Activated B cell treated with CpG ODN at 0.5 μM for 24 hours (primary cell): ENCODE measurements around the gene HOMEZ. TPM values are rescaled to one million over a fixed set of nuclear protein-coding genes. Genes with fewer than 3 reads are reported as not detected.
"Not testable (repeated sequence)": the region's sequence is repeated elsewhere in the genome, so short reads cannot be mapped to it uniquely, and the experiment has no call there.

Experiments
- ATAC-seq: fragments of 200-7000 bp; cut with Tn5 transposase; one replicate; pipeline ENCODE4 v1.10.0; 2021; ENCODE audit warnings: low read depth, mild to moderate bottlenecking, moderate library complexity
- CTCF ChIA-PET: fragments of 350-600 bp; sonication (Branson Sonifier 250); formaldehyde crosslinking; loops from one replicate; lab custom pipeline; 2021; ENCODE audit warnings: antibody characterized with exemption; lab: Charles Lee
- POLR2A ChIA-PET: fragments of 350-600 bp; sonication (Branson Sonifier 250); formaldehyde crosslinking; loops from one replicate; lab custom pipeline; 2021; ENCODE audit warnings: antibody characterized with exemption; lab: Charles Lee
- DNase-seq: peaks from one replicate; pipeline ENCODE4 v3.0.0; 2022
- H3K27ac Mint-ChIP-seq: one replicate; pipeline ENCODE4 v1.8.0; 2020; ENCODE audit warnings: mixed read lengths
- H3K27me3 Mint-ChIP-seq: one replicate; pipeline ENCODE4 v1.8.0; 2021; ENCODE audit warnings: mixed read lengths
- H3K36me3 Mint-ChIP-seq: one replicate; pipeline ENCODE4 v1.8.0; 2021; ENCODE audit warnings: low read depth, mixed read lengths
- H3K4me1 Mint-ChIP-seq: one replicate; pipeline ENCODE4 v1.8.0; 2021; ENCODE audit warnings: mixed read lengths
- H3K4me3 Mint-ChIP-seq: one replicate; pipeline ENCODE4 v1.8.0; 2020; ENCODE audit warnings: mild to moderate bottlenecking, mixed read lengths
- H3K9me3 Mint-ChIP-seq: one replicate; pipeline ENCODE4 v1.8.0; 2020; ENCODE audit warnings: mixed read lengths
- CTCF ChIP-seq: fragments of 200-600 bp; IDR thresholded peaks from one replicate; pipeline ENCODE4 v1.8.0; 2022; ENCODE audit warnings: antibody characterized with exemption, mild to moderate bottlenecking
- intact Hi-C: fragments of 100-400 bp; cut with micrococcal nuclease; formaldehyde crosslinking; loops from one replicate; pipeline ENCODE4 v1.15.1; 2024
- total RNA-seq: library from RNA; stranded (reverse); gene quantifications from 2 replicates; pipeline ENCODE4 v1.2.3, GENCODE V29; 2022

Gene HOMEZ
- total RNA-seq, 1 donor from 2014 or later: 11.5 TPM

GRCh38 chr14:23275412-23275811, 10.5 kb downstream of the HOMEZ start:
- Mint-ChIP-seq H3K4me3 (no peak overlapping the region), H3K4me1 (no peaks in the 10 kb centered on the region), H3K36me3 (peaks cover 5% of the 10 kb centered on the region), H3K27ac (no peak overlapping the region), H3K27me3 (no peaks in the 10 kb centered on the region), H3K9me3 (no peaks in the 10 kb centered on the region)
- DNase-seq: no peak
- ATAC-seq: no peak
- ChIA-PET CTCF (no interaction called here), POLR2A (no interaction called here)
- no peak for TF ChIP-seq CTCF
- intact Hi-C loops: no loop called here

GRCh38 chr14:23269193-23269592, 16.7 kb downstream of the HOMEZ start:
- intact Hi-C loops: no loop called here
- ChIA-PET CTCF (no interaction called here), POLR2A (no interaction called here)
- H3K9me3 Mint-ChIP-seq: no peaks in the 10 kb centered on the region
- no peaks in the 10 kb centered on the region for H3K4me1 Mint-ChIP-seq
- H3K4me3 Mint-ChIP-seq: no peak overlapping the region
- ATAC-seq: no peak
- no peak for TF ChIP-seq CTCF
- no peaks in the 10 kb centered on the region for H3K36me3 Mint-ChIP-seq
- peaks cover 13% of the 10 kb centered on the region for H3K27me3 Mint-ChIP-seq
- no peak overlapping the region for H3K27ac Mint-ChIP-seq
- DNase-seq: no peak

GRCh38 chr14:23260849-23261248, 25.1 kb downstream of the HOMEZ start:
- ATAC-seq, H3K9me3 Mint-ChIP-seq, H3K4me1 Mint-ChIP-seq, H3K4me3 Mint-ChIP-seq, H3K36me3 Mint-ChIP-seq, DNase-seq, intact Hi-C loops, H3K27ac Mint-ChIP-seq, POLR2A ChIA-PET: not testable (repeated sequence)
- CTCF ChIA-PET: interaction anchor here (1.3 kb wide), 1 partner anchor 140 kb away, joined by 5 read pairs; no protein-coding TSS in a partner anchor
- H3K27me3 Mint-ChIP-seq: peaks cover 48% of the 10 kb centered on the region

GRCh38 chr14:23259426-23259825, 26.5 kb downstream of the HOMEZ start:
- Mint-ChIP-seq H3K27me3 (peaks cover 37% of the 10 kb centered on the region), H3K9me3 (no peaks in the 10 kb centered on the region), H3K36me3 (no peaks in the 10 kb centered on the region), H3K27ac (no peak overlapping the region), H3K4me1 (no peaks in the 10 kb centered on the region), H3K4me3 (no peak overlapping the region)
- DNase-seq (no peak), ATAC-seq (no peak)
- intact Hi-C loops: no loop called here
- CTCF ChIA-PET: interaction anchor here (0.7 to 2.2 kb wide), 3 partner anchors 121 to 191 kb away, joined by 3 to 5 read pairs (median 5); no protein-coding TSS in a partner anchor
- TF ChIP-seq CTCF: no peak
- POLR2A ChIA-PET: interaction anchor here (1.2 kb wide), 1 partner anchor 22 kb away, joined by 4 read pairs; the partner anchor contains the start of gene RNF212B

GRCh38 chr14:23258256-23258655, 27.7 kb downstream of the HOMEZ start:
- intact Hi-C loops: no loop called here
- CTCF ChIA-PET: interaction anchor here (2.2 kb wide), 1 partner anchor 122 kb away, joined by 5 read pairs; no protein-coding TSS in a partner anchor
- Mint-ChIP-seq H3K9me3 (no peaks in the 10 kb centered on the region), H3K36me3 (no peaks in the 10 kb centered on the region), H3K27me3 (peaks cover 35% of the 10 kb centered on the region), H3K27ac (no peak overlapping the region), H3K4me1 (no peaks in the 10 kb centered on the region), H3K4me3 (no peak overlapping the region)
- no peak for TF ChIP-seq CTCF
- POLR2A ChIA-PET: no interaction called here
- DNase-seq: no peak
- no peak for ATAC-seq
